PC-3 (cell line): ENCODE measurements around the gene WDR93. TPM values are rescaled to one million over a fixed set of nuclear protein-coding genes. Genes with fewer than 3 reads are reported as not detected.

Experiments used
- ATAC-seq: fragments of 200-7000 bp; cut with Tn5 transposase; 2 replicates; pipeline ENCODE4 v1.9.1; 2020; ENCODE audit warnings: mild to moderate bottlenecking, moderate library complexity
- BruUV-seq: library from RNA; stranded (reverse); fragments of 400-500 nt; replicated peaks from 2 replicates; lab custom pipeline; 2021; lab: Mats Ljungman, UMichigan
- CTCF ChIA-PET: fragments of 300-600 bp; sonication (Branson Sonifier 250); formaldehyde crosslinking; loops from one replicate; lab custom pipeline; 2022; ENCODE audit warnings: antibody characterized with exemption; lab: Charles Lee
- POLR2A ChIA-PET: fragments of 300-600 bp; sonication (Branson Sonifier 250); formaldehyde crosslinking; loops from one replicate; lab custom pipeline; 2022; ENCODE audit warnings: antibody characterized with exemption; ENCODE audit not compliant: unreplicated experiment; lab: Charles Lee
- DNase-seq: peaks from one replicate; pipeline ENCODE4 v3.0.0-alpha.2; 2015
- H2AFZ ChIP-seq: fragments of 300-600 bp; sonication (generic); 2 replicates; pipeline ENCODE4 v1.6.0; 2016; ENCODE audit warnings: antibody characterized with exemption, low read length
- H3F3A ChIP-seq: fragments of 300-600 bp; sonication (generic); one replicate; pipeline ENCODE4 v1.6.0; 2017; ENCODE audit warnings: antibody characterized with exemption, low read length, control low read depth, mild to moderate bottlenecking; ENCODE audit not compliant: unreplicated experiment
- H3K27ac ChIP-seq: fragments of 300-600 bp; sonication (generic); 2 replicates; pipeline ENCODE4 v1.5.1; 2016; ENCODE audit warnings: mild to moderate bottlenecking, low read length
- H3K27me3 ChIP-seq: fragments of 300-600 bp; sonication (generic); 2 replicates; pipeline ENCODE4 v1.6.1; 2016; ENCODE audit warnings: low read length, mixed read lengths
- H3K36me3 ChIP-seq: fragments of 300-600 bp; sonication (generic); 2 replicates; pipeline ENCODE4 v1.6.1; 2016; ENCODE audit warnings: low read depth, mixed run types, low read length, mixed read lengths
- H3K4me1 ChIP-seq: fragments of 300-600 bp; sonication (generic); 2 replicates; pipeline ENCODE4 v1.5.1; 2016; ENCODE audit warnings: low read length; ENCODE audit not compliant: insufficient read depth
- H3K4me2 ChIP-seq: fragments of 300-600 bp; sonication (generic); 2 replicates; pipeline ENCODE4 v1.6.0; 2016; ENCODE audit warnings: low read length
- H3K4me3 ChIP-seq: fragments of 300-600 bp; sonication (generic); 2 replicates; pipeline ENCODE4 v1.5.1; 2016; ENCODE audit warnings: mild to moderate bottlenecking, low read length, mixed read lengths
- H3K79me2 ChIP-seq: fragments of 300-600 bp; sonication (generic); 2 replicates; pipeline ENCODE4 v1.6.1; 2017; ENCODE audit warnings: low read length, mixed read lengths
- H3K9ac ChIP-seq: fragments of 300-600 bp; sonication (generic); 2 replicates; pipeline ENCODE4 v1.6.0; 2016; ENCODE audit warnings: mild to moderate bottlenecking, low read length
- H3K9me2 ChIP-seq: fragments of 300-600 bp; sonication (generic); replicated peaks from 2 replicates; pipeline ENCODE4 v1.6.1; 2016; ENCODE audit warnings: mixed run types, low read length, mixed read lengths
- H3K9me3 ChIP-seq: fragments of 300-600 bp; sonication (generic); 2 replicates; pipeline ENCODE4 v1.6.1; 2016; ENCODE audit warnings: low read length, mixed read lengths
- H4K20me1 ChIP-seq: fragments of 300-600 bp; sonication (generic); 2 replicates; pipeline ENCODE4 v1.6.1; 2016; ENCODE audit warnings: low read length, mixed read lengths
- EZH2 ChIP-seq: fragments of 300-600 bp; sonication (generic); IDR thresholded peaks from one replicate; pipeline ENCODE4 v1.6.1; 2017; ENCODE audit warnings: antibody characterized with exemption, mild to moderate bottlenecking, low read length; ENCODE audit not compliant: unreplicated experiment
- EZH2phosphoT487 ChIP-seq: fragments of 300-600 bp; sonication (generic); IDR thresholded peaks from 2 replicates; pipeline ENCODE4 v1.6.1; 2018; ENCODE audit warnings: mild to moderate bottlenecking, antibody characterized with exemption, low read length, borderline replicate concordance
- intact Hi-C: fragments of 100-400 bp; cut with micrococcal nuclease; formaldehyde crosslinking; loops from 2 replicates; pipeline ENCODE4 v1.9.0; 2023
- total RNA-seq: library from RNA; depleted of rRNA; stranded (reverse); fragments of >200 nt; gene quantifications from 2 replicates; pipeline ENCODE4 v1.2.3, GENCODE V29; 2014
- TF ChIP-seq, protein P1 (sequence below): fragments of 300-600 bp; sonication (generic); conservative IDR thresholded peaks from 2 replicates; pipeline ENCODE4 v1.5.1; 2017; ENCODE audit warnings: antibody characterized with exemption, low read depth, mild to moderate bottlenecking, low read length

Gene WDR93
- total RNA-seq, 1 experiment from 2014 or later, result 0.22 TPM

GRCh38 chr15:89769366-89769765 lies 78.8 kb downstream of the WDR93 start:
- Histone ChIP-seq H3K27ac (no peak overlapping the region), H3F3A (no peaks in the 10 kb centered on the region), H2AFZ (no peak overlapping the region)

DNA sequence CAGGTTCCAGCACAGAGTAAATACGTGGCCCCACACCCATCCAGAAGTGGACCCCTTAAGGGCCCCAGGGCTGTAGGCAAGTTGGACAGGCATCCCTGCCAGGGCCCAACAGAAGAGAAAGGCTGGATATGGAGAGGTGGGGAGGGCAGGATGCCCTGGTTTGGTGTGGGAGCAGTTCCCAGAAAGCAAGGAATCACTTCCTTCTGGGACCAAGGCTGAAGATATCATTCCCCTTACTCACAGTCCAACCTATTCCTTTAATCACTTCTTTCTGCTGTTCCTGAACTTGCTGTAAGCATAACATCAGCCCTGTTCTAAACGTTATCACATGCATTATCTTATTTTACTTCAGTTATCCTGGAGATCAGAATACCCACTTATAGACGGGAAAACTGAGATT lies 79.4 kb downstream of the WDR93 start:
- BruUV-seq, result no TSS peak
- Histone ChIP-seq H3K9ac (no peak overlapping the region), H4K20me1 (no peaks in the 10 kb centered on the region), H3K9me3 (no peaks in the 10 kb centered on the region), H3K27ac (no peak overlapping the region), H3K79me2 (no peaks in the 10 kb centered on the region), H2AFZ (no peak overlapping the region; the same call in 1 of the 2 replicates), H3K27me3 (no peaks in the 10 kb centered on the region), H3F3A (no peaks in the 10 kb centered on the region), H3K4me1 (peaks cover 18% of the 10 kb centered on the region; the same call in 1 of the 2 replicates), H3K9me2 (no peaks in the 10 kb centered on the region), H3K4me3 (no peak overlapping the region), H3K36me3 (no peaks in the 10 kb centered on the region), H3K4me2 (no peak overlapping the region)
- CTCF ChIA-PET, result no interaction called here
- TF ChIP-seq EZH2 (no peak), EZH2phosphoT487 (no peak)
- TF ChIP-seq, protein P1, sequence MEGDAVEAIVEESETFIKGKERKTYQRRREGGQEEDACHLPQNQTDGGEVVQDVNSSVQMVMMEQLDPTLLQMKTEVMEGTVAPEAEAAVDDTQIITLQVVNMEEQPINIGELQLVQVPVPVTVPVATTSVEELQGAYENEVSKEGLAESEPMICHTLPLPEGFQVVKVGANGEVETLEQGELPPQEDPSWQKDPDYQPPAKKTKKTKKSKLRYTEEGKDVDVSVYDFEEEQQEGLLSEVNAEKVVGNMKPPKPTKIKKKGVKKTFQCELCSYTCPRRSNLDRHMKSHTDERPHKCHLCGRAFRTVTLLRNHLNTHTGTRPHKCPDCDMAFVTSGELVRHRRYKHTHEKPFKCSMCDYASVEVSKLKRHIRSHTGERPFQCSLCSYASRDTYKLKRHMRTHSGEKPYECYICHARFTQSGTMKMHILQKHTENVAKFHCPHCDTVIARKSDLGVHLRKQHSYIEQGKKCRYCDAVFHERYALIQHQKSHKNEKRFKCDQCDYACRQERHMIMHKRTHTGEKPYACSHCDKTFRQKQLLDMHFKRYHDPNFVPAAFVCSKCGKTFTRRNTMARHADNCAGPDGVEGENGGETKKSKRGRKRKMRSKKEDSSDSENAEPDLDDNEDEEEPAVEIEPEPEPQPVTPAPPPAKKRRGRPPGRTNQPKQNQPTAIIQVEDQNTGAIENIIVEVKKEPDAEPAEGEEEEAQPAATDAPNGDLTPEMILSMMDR, result no peak
- ATAC-seq (peak; percentile 48; the same call in 1 of the 2 replicates), DNase-seq (peak; percentile 25)
- intact Hi-C loops, result no loop called here
- POLR2A ChIA-PET, result no interaction called here

More at GRCh38 chr15:89769366-89769765, 78.8 kb downstream of the WDR93 start:
- CTCF ChIA-PET, result no interaction called here
- Histone ChIP-seq H3K27me3 (no peaks in the 10 kb centered on the region), H3K4me3 (no peak overlapping the region), H3K9ac (no peak overlapping the region), H4K20me1 (no peaks in the 10 kb centered on the region), H3K4me2 (no peak overlapping the region), H3K4me1 (peaks cover 18% of the 10 kb centered on the region; the same call in 1 of the 2 replicates), H3K36me3 (no peaks in the 10 kb centered on the region), H3K79me2 (no peaks in the 10 kb centered on the region), H3K9me3 (no peaks in the 10 kb centered on the region), H3K9me2 (no peaks in the 10 kb centered on the region)
- BruUV-seq, result no TSS peak
- POLR2A ChIA-PET, result no interaction called here
- intact Hi-C loops, result no loop called here
- no peak for DNase-seq
- no peak for ATAC-seq
- TF ChIP-seq EZH2, result no peak
- no peak for TF ChIP-seq EZH2phosphoT487
- TF ChIP-seq, protein P1, result no peak

- ATAC-seq (peak; percentile 52), DNase-seq (peak; percentile 67)
- Histone ChIP-seq H4K20me1 (no peaks in the 10 kb centered on the region), H3K9ac (no peak overlapping the region), H3F3A (no peaks in the 10 kb centered on the region), H3K79me2 (no peaks in the 10 kb centered on the region), H2AFZ (no peak overlapping the region), H3K4me3 (no peak overlapping the region), H3K4me1 (peaks cover 30% of the 10 kb centered on the region), H3K36me3 (no peaks in the 10 kb centered on the region), H3K4me2 (no peak overlapping the region), H3K9me2 (no peaks in the 10 kb centered on the region), H3K27ac (no peak overlapping the region), H3K27me3 (no peaks in the 10 kb centered on the region), H3K9me3 (no peaks in the 10 kb centered on the region)
- BruUV-seq, result no TSS peak
- TF ChIP-seq, protein P1, result peak; percentile 48
- no peak for TF ChIP-seq EZH2phosphoT487
- no peak for TF ChIP-seq EZH2
- intact Hi-C loops, result loop anchor here (2.0 kb wide), 1 partner anchor 48 kb away; no protein-coding TSS in a partner anchor
- POLR2A ChIA-PET, result interaction anchor here (0.6 kb wide), 1 partner anchor 48 kb away, joined by 3 read pairs; no protein-coding TSS in a partner anchor
- CTCF ChIA-PET, result interaction anchor here (0.5 to 1.0 kb wide), 4 partner anchors 12 to 102 kb away, joined by 3 to 7 read pairs (median 6); no protein-coding TSS in a partner anchor
These were observed 82.4 kb downstream of the WDR93 start for GRCh38 chr15:89772932-89773583.
